ENCODE measurements around the gene SLC4A9.

DNA sequence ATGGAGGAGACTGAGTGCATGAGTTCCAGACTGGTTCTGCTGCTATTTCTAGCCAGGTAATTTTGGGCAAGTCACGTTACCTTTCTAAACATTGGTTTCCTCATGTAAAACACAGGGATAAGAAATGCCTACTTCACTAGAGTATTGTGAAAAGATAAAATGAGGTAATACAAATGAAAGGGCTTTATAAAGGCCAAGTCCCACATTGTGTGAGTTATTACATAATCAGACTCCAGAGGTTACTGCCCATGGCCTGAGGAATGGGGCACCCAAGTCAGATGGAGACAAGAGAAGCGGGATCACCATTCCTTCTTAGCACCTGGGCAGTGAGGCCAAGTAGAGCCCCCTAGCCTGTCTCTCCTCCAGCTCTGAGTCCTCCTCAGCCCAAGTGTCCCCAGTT, 21.1 kb upstream of the SLC4A9 start:
- TF ChIP-seq POLR2AphosphoS5 (IDR thresholded peaks at IDR 0.05; ENCODE audit: low read depth, low read length) (no peak), POU2F2 (IDR thresholded peaks at IDR 0.05; ENCODE audit: low read depth, low read length) (no peak), TAF1 (IDR thresholded peaks at IDR 0.05; ENCODE audit: low read depth, low read length) (no peak), POLR2A (IDR thresholded peaks at IDR 0.05; ENCODE audit: low read depth, low read length) (no peak), SPI1 (IDR thresholded peaks at IDR 0.05; ENCODE audit: low read depth, low read length) (no peak), PAX5 (IDR thresholded peaks at IDR 0.05; ENCODE audit: insufficient read depth, low read length, severe bottlenecking) (no peak)

All from GM12891 (cell line).